DMS 273 treated with DMSO at 0.1 percent for 48 hours (cell line): ENCODE results near the gene ECPAS.
"Not testable (repeated sequence)": the region's sequence is repeated elsewhere in the genome, so short reads cannot be mapped to it uniquely, and the experiment has no call there.

Experiments
- DNase-seq: peaks from one replicate; lab custom pipeline; 2025; lab: John Stamatoyannopoulos, UW

Gene ECPAS

DNA sequence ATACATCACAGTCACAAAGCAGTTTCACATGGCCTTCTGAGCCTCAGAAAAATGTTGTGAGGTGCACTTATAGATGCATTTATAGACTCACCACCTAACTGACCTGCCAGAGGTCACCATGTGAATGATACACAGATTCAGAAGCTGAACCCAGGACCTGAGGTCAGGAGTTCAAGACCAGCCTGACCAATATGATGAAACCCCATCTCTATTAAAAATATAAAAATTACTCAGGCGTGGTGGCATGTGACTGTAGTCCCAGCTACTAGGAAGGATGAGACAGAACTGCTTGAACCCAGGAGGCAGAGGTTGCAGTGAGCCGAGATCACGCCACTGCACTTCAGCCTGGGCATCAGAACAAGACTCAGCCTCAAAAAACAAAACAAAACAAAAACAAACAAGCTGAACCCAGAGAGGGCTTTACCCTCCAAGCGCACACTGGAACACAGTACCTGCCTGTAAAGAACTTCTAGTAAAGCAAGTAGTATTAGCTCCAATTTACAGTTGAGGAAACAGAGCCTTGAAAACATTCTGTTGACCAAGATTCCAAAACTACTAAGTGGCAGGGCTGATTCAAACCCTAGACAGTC, 16.3 kb downstream of the ECPAS start:
- no peak for DNase-seq

- no peak for DNase-seq
These were observed 21.1 kb downstream of the ECPAS start for GRCh38 chr9:111463048-111463447.

- DNase-seq = no peak
These were observed 25.8 kb downstream of the ECPAS start for GRCh38 chr9:111458139-111459009.

GRCh38 chr9:111456529-111456928, 27.7 kb downstream of the ECPAS start:
- DNase-seq = no peak

DNA sequence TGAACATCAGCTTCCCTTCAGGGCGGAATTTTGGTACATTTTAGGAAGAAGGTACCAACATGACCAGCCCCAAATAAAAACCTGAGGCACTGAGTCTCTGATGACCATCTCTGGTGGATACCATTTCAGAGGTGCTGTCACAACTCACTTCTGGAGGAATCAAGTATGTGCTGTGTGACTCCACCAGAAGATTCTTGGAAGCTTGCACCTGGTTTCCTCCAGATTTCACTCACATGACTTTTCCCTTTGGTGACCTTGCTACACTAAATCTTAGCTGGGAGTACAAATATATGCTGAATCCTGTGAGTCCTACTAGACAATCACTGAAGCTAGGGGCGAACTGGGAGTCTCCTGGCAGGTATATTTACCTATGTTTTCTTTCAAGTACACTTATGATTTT, 28.5 kb downstream of the ECPAS start:
- no peak for DNase-seq

DNA sequence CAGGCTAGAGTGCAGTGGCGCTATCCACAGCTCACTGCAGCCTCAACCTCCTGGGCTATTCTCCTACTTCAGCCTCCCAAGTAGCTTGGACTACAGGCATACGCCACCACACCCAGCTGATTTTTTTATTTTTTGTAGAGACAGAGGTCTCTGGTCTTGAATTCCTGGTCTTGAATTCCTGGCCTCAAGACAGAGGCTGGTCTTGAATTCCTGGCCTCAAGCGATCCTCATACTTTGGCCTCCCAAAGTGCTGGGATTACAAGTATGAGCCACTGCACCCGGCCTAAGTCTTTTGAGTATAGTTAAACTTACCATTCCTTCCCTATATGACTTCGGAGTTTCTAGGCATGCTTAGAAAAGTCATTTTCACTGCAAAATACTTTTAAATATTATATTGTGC, 29.4 kb downstream of the ECPAS start:
- no peak for DNase-seq

- DNase-seq = no peak
These were observed 32.6 kb downstream of the ECPAS start for GRCh38 chr9:111451570-111451969.

- no peak for DNase-seq
These were observed 34.1 kb downstream of the ECPAS start for GRCh38 chr9:111450124-111450523.

- DNase-seq = no peak
These were observed 34.5 kb downstream of the ECPAS start for GRCh38 chr9:111449705-111450104.

- not testable (repeated sequence) for DNase-seq
These were observed 38.4 kb downstream of the ECPAS start for GRCh38 chr9:111445799-111446198.

DNA sequence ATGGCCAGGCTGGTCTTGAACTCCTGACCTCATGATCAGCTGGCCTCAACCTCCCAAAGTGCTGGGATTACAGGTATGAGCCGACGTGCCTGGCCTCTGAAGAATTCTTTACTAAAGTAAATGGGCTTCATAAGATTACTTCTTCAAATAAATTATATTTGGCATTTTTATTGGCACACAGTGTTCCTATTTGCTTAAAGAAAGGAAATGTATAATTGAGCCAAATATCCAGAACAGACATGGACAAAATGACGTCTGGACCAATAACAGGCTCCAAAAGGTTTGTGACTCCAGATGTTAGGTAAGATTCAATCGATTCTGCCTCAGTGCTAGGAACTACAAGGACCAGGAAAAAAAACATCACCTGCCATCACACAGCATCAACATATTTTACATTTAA, 40.7 kb downstream of the ECPAS start:
- no peak for DNase-seq

GRCh38 chr9:111442360-111443027, 41.7 kb downstream of the ECPAS start:
- DNase-seq = no peak

GRCh38 chr9:111440226-111440625, 44.0 kb downstream of the ECPAS start:
- no peak for DNase-seq

DNA sequence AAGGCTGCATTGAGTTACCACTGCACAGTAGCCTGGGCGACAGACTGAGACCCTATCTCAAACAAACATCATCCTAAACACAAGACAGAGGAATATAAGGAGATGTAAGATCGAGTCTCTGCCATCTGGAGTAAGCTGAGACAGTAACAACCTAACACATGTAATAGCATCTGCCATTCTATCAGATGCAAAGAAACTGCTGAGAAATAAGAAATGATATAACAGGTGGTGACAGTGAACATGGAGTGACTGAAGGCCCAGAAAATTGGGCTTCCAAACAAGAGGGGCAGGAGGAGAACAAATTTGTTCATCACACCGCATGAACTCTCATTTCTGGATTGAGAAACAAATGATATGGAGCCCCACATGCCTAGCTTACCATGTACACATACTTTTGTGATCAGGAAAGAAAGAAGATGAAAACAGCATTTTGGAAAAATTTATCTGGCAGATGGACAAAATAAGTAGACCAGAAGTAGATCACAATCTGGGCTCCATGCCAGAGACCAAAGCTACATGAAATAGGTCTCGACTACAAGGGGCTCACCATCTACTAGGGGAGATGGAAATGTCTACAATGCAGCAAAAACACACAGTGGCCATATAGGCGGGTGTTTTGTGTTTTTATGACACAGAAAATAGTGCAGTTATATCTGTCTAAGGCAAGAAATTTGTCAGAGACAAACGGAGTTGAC, 45.5 kb downstream of the ECPAS start:
- DNase-seq = peak; percentile 94

GRCh38 chr9:111436571-111436970, 47.6 kb downstream of the ECPAS start:
- no peak for DNase-seq

- no peak for DNase-seq
These were observed 51.1 kb downstream of the ECPAS start for GRCh38 chr9:111433082-111433481.

DNA sequence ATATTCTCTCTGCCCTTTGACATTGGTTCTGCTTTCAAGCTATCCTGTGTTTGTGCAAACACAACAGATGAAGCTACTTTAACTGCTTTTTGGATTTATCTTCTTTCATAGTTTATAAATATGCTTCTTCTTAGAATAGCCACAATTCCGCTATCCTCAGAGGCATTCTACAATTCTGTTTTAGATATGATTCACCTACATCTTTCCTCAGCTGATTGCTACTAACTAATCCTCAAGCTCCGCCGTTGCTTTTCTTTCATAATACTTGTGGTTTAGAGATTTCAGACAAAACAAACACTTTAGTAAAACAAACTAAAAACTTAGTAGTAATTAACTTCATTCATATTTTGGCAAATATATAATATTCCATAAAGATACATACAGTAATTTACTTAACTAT, 52.5 kb downstream of the ECPAS start:
- DNase-seq = no peak

GRCh38 chr9:111429175-111429574, 55.0 kb downstream of the ECPAS start:
- no peak for DNase-seq

- DNase-seq = no peak
These were observed 57.0 kb downstream of the ECPAS start for GRCh38 chr9:111427186-111427585.

DNA sequence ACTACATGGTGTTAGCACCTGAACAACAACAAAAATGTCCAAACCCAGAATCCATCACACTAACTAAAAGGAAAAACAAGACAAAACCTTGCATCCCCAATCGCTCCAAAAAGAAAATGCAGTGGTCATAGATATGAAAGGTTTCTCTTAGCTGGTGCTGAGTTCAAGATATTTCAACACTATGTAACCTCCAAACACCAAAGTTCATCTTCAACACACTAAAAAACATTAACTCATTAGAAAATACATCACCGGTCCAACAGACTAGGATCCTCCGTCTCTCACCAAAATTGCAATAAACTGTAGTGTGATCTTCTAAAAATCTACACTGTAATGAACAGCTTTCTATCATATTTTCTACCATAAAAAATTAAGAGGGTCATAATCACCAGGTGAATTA, 60.8 kb downstream of the ECPAS start:
- no peak for DNase-seq

GRCh38 chr9:111414406-111414805, 69.8 kb downstream of the ECPAS start:
- no peak for DNase-seq

GRCh38 chr9:111413996-111414395, 70.2 kb downstream of the ECPAS start:
- no peak for DNase-seq

DNA sequence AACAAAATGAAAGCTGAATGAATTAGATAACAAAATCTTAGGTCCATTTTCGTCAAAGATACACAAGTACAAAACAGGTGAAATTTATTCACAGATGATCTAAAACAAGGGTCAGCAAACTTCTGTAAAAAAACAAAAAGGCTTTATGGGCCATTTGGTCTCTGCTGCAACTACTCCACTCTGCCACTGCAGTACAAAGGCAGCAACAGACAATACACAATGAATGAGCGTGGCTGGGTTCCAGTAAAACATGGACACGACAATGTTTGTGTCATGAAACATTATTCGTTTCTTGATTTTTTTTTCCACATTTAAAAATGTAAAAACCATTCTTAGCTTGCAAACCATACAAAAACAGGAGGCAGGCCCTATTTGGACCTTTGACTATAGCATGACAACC, 71.9 kb downstream of the ECPAS start:
- DNase-seq = no peak
